ENCODE results near the gene TMTC1. TPM values are rescaled to one million over a fixed set of nuclear protein-coding genes. Genes with fewer than 3 reads are reported as not detected.

Gene TMTC1
- total RNA-seq, 2 donors from 2014 or later, result 76.3 to 160 TPM

GRCh38 chr12:29672580-29672979 is 111.2 kb downstream of the TMTC1 start:
- H3K9me3 ChIP-seq, result no peaks in the 10 kb centered on the region
- H3K27ac ChIP-seq, result no peak overlapping the region
- no peaks in the 10 kb centered on the region for H3K27me3 ChIP-seq (replicated peaks; ENCODE audit: insufficient read depth)
- no peak for DNase-seq (ENCODE audit: low spot score)
- peaks cover 6% of the 10 kb centered on the region in 2 donors for H3K4me1 ChIP-seq (ENCODE audit: control insufficient read depth in 1 of 2, low read depth in 2 of 2)
- H3K4me3 ChIP-seq, result no peak overlapping the region
- H3K36me3 ChIP-seq, result no peaks in the 10 kb centered on the region
- TF ChIP-seq CTCF (IDR thresholded peaks at IDR 0.05), result no peak
- no peak for ATAC-seq (ENCODE audit: insufficient number of reproducible peaks, low FRiP score, low read depth)

DNA sequence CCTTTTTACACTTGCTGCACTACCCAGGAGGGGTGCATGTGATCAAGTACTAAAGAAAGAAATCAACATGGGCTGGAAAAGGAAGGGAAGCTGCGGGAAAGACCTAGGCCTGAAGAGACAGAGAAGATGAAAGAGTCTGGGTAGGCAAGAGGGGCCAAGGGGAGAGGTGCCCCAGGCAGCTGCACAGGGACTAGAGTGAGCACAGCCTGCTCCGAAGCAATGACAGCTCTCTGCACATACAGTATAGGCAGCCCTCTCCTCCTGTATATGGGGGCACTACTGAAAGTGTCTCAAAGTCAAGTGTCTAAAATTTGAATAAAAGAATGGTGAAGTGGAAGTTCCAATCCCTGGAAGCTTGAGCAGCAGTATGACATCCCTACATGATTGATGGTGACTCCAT is 112.0 kb downstream of the TMTC1 start:
- Histone ChIP-seq H3K4me3 (no peak overlapping the region), H3K4me1 (ENCODE audit: control insufficient read depth in 1 of 2, low read depth in 2 of 2) (peaks cover 4 to 6% of the 10 kb centered on the region in 2 donors), H3K27me3 (replicated peaks; ENCODE audit: insufficient read depth) (no peaks in the 10 kb centered on the region), H3K27ac (no peak overlapping the region), H3K9me3 (no peaks in the 10 kb centered on the region), H3K36me3 (no peaks in the 10 kb centered on the region)
- DNase-seq (ENCODE audit: low spot score) (no peak), ATAC-seq (ENCODE audit: insufficient number of reproducible peaks, low FRiP score, low read depth) (no peak)
- no peak for TF ChIP-seq CTCF (IDR thresholded peaks at IDR 0.05)

DNA sequence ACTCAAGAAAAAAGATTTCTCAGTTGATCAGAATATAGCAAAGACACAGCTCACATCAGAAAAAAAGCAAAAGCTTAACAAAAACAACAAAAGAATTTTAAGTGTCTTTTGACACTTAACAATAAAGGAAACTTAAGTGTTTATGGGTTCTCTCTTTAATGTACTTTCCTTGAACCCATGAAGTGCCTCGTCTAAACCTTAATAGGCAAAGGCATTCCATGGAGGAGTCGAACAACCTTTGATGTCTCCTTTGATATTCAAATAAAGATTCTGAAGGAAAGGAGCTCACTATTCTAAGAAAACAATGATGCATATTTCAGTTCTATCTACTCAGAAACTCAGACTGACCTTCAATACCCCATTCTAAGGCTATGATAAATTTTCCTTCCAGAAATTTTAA is 116.7 kb downstream of the TMTC1 start:
- ATAC-seq (ENCODE audit: insufficient number of reproducible peaks, low FRiP score, low read depth), result no peak
- DNase-seq (ENCODE audit: low spot score), result no peak
- Histone ChIP-seq H3K27me3 (replicated peaks; ENCODE audit: insufficient read depth) (no peaks in the 10 kb centered on the region), H3K36me3 (no peaks in the 10 kb centered on the region), H3K4me1 (ENCODE audit: control insufficient read depth in 1 of 2, low read depth in 2 of 2) (peaks cover 5 to 11% of the 10 kb centered on the region in 2 donors), H3K27ac (no peak overlapping the region), H3K9me3 (no peaks in the 10 kb centered on the region), H3K4me3 (no peak overlapping the region)
- TF ChIP-seq CTCF (IDR thresholded peaks at IDR 0.05), result no peak

GRCh38 chr12:29665107-29665506 is 118.6 kb downstream of the TMTC1 start:
- DNase-seq (ENCODE audit: low spot score) (no peak), ATAC-seq (ENCODE audit: insufficient number of reproducible peaks, low FRiP score, low read depth) (no peak)
- H3K9me3 ChIP-seq, result no peaks in the 10 kb centered on the region
- no peak overlapping the region for H3K27ac ChIP-seq
- TF ChIP-seq CTCF (IDR thresholded peaks at IDR 0.05), result no peak
- peaks cover 5 to 17% of the 10 kb centered on the region in 2 donors for H3K4me1 ChIP-seq (ENCODE audit: control insufficient read depth in 1 of 2, low read depth in 2 of 2)
- no peaks in the 10 kb centered on the region for H3K36me3 ChIP-seq
- no peaks in the 10 kb centered on the region for H3K27me3 ChIP-seq (replicated peaks; ENCODE audit: insufficient read depth)
- no peak overlapping the region for H3K4me3 ChIP-seq

- Histone ChIP-seq H3K4me1 (ENCODE audit: control insufficient read depth in 1 of 2, low read depth in 2 of 2) (peaks cover 5 to 17% of the 10 kb centered on the region in 2 donors), H3K4me3 (peak overlapping the region; percentile 54), H3K27ac (no peak overlapping the region), H3K36me3 (no peaks in the 10 kb centered on the region), H3K27me3 (replicated peaks; ENCODE audit: insufficient read depth) (no peaks in the 10 kb centered on the region), H3K9me3 (no peaks in the 10 kb centered on the region)
- ATAC-seq (ENCODE audit: insufficient number of reproducible peaks, low FRiP score, low read depth) (no peak), DNase-seq (ENCODE audit: low spot score) (no peak)
- TF ChIP-seq CTCF (IDR thresholded peaks at IDR 0.05), result no peak
Observed at GRCh38 chr12:29662734-29663323, 120.9 kb downstream of the TMTC1 start.
